DMS153 treated with DMSO at 0.1 percent for 48 hours (cell line): ENCODE results near the gene SEMG2.
A peak's percentile ranks its signal among the peaks of the same experiment; 100 is the strongest.

Experiments used
- DNase-seq: peaks from one replicate; lab custom pipeline; 2025; ENCODE audit not compliant: unreplicated experiment; lab: John Stamatoyannopoulos, UW

Gene SEMG2, protein sequence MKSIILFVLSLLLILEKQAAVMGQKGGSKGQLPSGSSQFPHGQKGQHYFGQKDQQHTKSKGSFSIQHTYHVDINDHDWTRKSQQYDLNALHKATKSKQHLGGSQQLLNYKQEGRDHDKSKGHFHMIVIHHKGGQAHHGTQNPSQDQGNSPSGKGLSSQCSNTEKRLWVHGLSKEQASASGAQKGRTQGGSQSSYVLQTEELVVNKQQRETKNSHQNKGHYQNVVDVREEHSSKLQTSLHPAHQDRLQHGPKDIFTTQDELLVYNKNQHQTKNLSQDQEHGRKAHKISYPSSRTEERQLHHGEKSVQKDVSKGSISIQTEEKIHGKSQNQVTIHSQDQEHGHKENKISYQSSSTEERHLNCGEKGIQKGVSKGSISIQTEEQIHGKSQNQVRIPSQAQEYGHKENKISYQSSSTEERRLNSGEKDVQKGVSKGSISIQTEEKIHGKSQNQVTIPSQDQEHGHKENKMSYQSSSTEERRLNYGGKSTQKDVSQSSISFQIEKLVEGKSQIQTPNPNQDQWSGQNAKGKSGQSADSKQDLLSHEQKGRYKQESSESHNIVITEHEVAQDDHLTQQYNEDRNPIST

DNA sequence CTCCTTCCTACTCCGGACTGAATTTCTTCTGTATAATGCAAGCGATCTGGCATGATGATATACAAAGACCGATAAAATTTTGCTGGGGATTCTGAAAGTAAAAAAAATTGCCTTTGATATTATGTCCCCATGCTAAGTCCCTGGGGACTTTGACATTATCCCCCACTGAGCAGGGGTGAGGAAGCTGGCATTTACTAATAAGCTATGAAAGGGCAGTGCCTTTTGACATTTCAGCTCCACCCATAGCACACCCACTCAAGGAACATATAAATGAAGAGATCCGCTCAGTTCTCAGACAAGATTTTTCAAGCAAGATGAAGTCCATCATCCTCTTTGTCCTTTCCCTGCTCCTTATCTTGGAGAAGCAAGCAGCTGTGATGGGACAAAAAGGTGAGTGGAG is at the start of gene SEMG2:
SEMG2 (plus strand) TSS at position 298 of the 400 bp plus-strand sequence; CDS start at position 315, 17 bp downstream.
- no peak for DNase-seq

DNA sequence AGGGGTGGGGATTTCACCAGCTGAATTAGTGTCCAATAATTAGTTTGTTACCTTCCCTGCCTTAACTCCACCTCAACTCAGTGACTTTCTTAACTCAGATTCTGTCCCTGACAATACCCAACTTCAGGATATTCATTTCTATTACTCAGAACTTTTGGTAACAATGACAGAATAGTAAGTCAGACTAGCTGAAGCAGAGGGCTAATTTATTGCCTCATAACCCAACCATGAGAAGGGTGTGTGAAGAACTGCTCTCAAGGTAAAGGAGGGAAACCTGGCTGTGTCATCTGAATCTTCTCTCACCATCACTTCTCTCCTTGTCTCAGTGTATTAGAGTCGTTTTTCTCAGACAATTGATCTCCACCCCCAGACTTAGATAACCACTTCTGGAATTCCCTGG is 47.7 kb upstream of the SEMG2 start:
- no peak for DNase-seq

DNA sequence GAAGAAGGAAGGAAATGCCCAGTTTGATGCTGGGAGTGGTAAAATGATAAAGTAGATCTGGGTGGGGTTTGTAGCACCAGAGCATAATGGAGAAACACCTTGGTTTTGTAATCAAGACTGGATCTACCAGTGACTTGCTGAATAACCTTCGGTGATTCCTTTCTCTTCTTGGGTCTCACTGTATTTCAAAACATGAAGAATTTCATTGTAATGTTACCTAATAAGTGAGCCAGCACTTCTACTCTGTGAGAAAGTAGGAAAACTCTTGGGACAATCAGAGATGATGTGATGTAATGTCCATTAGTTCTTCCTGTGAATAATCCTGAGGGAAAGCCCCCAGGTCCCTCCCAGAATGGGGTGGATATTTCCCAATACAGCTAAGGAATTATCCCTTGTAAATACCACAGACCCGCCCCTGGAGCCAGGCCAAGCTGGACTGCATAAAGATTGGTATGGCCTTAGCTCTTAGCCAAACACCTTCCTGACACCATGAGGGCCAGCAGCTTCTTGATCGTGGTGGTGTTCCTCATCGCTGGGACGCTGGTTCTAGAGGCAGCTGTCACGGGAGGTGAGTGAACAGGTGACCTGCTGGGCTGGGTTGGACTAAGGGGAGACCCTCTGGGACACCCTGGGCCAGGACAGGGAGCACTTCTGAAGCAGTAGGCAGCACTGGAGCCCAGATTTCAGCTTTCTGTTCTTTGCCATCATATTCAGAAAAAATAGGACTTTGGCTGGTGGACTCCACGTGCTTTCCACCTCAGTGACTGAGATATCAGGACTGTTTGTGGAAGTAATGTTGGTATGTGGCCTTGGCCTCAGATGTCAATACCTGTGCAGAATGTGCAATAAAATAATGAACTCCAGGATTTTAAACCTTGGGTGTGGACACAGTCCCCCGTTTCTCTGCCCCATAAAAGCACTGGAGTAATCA is 46.5 kb upstream of the SEMG2 start, which contains the start of gene PI3:
PI3 (plus strand) TSS at position 469 of the 931 bp plus-strand sequence; CDS start at position 490, 21 bp downstream.
- DNase-seq, result no peak

DNA sequence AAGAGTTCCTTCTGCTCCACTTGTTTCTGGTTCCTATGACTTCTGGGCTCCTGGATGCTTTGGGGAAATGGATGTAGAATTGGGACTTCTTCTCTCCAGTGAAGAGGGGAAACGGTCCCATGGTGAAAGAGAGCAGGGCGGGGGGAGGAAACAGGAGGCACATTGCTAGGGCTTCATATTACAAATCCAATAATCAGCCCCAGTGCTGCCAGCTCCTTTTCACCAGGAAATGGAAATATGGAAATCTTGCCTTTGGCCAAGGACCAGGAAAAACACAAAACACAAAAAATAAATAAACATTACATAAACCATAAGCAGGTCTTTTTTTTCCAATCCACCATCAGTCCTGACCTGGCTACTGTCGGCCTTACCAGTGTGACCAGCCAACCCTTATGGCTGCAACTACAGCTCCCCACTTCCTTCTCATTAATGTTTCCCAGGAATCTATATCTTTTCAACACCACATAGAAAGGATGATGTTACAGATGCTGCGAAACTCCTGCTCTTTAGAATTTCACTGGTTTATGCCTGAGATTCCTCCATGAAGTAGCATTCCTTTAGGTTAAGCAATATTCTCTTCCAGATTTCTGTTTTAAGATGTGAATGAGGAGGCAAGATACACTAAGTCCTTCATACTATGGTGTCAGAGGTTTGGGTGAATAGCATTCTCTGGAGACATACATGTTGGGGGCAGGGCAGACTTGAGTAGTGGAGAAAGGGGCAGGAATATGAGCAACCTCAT is 44.5 kb upstream of the SEMG2 start:
- peak; percentile 11 for DNase-seq

DNA sequence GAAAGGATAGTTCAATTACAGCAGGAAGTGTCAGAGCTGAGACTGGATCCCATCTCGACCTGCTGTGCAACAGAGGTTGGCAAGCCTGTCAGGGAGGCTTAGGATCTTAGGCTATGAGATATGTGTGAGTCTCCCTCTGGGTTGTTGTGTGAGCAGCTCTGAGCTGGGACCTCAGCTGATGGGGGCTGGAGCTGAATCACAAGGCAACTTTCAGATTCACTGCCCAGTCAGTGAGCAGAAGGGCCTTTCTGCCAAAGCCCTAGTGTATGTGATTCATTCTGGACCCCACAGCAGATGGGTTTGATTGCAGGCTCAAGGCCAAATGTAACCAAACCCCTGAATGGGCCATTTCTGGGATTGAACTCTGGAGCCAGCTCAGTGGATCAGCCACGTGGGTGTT is 42.0 kb upstream of the SEMG2 start:
- DNase-seq, result no peak

DNA sequence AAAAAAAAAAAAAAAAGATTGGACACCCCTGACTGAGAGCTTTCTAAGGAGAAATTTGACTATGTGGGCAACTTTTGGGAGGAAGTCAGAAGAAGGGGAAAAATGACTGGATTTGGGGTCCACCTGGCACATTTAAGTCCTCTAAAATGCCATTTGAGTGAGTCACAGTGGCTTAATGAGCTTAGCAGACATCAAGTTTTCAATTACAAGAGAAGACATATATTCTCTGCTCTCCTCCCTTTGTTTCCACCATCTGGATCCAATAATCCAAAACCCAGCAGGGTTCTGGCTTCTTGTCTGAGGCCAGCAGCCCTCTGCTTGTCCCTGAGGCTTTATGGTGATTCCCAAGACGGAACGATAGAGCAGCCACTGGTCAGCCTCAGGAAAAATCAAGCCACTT is 39.5 kb upstream of the SEMG2 start:
- no peak for DNase-seq

DNA sequence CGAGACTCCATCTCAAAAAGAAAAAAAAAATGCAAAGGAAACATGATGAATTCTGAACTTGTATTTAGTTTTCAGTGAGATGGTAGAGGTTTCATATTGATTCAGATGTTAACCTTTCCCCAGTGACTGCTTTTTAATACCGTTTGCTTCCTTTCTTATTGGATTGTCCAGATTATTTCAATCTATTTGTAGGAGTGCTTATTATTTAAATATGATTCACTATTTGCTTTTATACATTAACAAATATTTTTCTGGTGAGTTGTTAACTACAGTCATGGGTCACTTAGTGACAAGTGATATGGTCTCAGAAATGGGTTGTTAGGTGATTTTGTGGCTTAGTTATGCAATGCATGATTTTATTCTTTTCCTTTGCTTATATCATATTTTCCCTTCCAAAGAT is 38.1 kb upstream of the SEMG2 start:
- no peak for DNase-seq

DNA sequence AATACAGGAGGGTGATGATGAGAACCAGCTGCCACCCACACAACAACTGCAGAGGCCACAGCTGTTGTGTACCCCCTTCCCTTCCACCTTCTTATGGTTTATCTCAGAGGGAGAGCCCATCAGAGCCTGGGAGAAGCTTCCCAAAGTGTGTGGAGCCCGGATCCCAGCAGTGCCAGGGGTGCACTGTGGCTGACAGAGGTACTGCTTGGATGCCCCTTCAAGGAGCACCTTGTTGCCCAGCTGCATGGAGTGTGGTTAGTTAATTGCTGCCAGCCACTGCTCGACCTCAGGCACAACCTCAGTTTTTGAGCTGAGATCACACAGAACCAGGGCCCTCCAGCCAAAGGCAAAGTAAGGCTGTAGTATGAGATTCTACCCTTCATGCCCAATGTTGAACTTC is 33.5 kb upstream of the SEMG2 start:
- no peak for DNase-seq

DNA sequence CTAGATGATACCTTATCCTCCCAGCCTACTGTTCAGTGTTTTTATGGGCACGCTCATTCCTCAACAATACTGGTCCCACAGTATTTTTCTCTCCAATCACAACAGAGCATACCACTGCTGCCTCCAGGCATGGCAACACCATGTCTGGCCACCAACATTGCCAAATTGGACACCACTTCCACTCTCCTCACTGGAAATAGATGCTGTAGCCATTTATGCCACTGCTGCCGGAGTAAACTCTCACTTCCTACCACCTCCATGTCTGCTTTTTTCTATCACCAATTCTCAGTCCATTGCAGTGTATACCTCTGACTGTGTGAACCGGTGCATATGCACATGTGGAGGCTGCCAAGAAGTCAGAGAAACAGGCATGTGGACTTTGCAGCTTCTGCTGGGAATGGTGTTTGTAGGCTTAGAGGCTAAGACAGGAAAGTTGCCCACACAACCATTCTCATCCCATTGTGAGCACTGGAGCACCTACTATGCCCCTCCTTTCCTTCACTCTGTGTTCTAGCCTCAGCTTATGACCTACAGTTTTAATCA is 32.0 kb upstream of the SEMG2 start:
- DNase-seq, result no peak

DNA sequence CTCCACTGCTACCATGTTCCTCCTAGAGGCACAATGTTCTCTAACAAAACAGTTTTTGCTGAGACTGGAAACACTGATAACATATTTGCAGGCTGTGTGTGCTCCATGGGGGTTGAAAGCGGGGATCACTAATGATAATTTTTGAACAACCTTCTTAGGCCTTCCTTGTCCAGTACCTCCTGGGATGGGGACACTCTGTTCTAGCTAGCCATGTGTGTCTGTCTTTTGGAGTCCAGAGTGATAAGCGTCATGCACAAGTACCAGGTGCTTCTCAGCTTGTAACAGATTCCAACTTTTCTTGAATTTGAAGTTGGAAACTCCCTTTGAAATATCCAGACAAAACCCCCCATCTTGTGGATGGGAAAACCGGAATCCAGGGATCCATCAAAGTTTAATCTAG is 31.3 kb upstream of the SEMG2 start:
- DNase-seq, result no peak

DNA sequence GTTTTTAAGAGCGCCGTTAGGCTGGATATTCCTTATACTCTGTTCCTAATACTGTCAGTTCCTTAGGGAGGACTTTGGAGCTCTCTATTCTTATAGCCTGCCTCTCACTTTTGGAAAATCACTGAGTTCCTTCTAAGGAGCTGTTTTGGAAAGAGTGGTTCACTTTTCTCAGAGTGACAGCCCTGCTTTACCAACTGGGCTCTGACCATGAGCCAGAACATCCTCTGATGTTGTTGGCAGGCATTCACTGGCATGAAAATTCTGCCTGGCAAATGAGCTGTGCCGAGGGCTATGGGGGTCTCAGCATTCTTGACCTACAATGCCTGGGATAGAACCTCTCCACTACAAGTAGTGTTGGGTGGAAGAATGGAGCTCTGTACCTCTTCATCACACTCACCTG is 29.2 kb upstream of the SEMG2 start:
- DNase-seq, result no peak

DNA sequence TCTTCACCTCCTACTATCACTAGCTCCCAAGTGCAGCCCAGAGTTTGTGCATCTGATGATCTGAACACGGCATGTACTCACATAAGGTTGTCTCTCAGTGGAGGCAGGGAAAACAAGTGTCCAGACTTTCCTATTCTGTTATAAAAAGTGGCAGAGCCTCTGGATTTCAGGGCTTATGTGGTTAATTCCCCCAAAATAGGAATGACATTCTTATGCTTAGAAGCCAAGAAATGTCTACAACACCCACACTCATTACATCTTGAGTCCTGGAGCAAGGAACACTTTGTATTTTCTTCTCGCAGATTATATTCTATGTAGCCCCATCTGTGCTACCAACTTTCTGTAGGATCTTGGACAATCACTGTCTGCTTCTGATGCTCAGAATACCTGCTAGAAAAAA is 27.8 kb upstream of the SEMG2 start:
- DNase-seq, result no peak

DNA sequence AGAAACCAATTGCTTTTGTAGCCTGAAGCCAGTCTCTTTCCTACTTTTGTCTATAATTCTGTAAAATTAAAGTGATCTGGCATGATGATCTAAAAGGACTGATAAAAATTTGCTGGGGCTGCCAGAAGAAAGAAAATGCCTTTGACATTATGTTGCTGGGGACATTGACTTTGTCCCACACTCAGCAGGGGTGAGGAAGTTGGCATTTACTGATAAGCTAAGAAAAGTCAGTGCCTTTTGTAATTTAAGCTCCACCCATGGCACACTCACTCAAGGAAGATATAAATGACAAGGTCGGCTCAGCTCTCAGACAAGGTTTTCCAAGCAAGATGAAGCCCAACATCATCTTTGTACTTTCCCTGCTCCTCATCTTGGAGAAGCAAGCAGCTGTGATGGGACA is 14.4 kb upstream of the SEMG2 start, which contains the start of gene SEMG1:
SEMG1 (plus strand) TSS at position 309 of the 400 bp plus-strand sequence; CDS start at position 330, 21 bp downstream.
- no peak for DNase-seq

DNA sequence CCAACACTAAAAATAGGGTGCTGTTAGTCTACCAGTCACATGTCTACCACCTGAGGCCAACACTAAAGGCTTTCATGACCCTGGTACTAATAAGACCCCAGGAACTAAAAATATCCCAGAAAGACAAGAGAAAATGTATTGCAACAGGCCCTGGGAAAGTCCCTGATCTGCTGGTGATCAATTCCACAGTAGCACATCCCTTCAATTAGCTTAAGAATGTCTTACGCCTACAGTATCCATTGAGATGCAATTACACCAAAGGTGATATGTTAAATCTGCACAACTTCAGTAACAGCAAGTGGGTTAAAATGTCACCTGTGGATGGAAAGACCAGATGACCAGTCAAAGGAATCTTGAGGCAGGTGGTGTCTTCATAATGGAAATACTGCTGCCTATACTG is 11.2 kb upstream of the SEMG2 start:
- no peak for DNase-seq

DNA sequence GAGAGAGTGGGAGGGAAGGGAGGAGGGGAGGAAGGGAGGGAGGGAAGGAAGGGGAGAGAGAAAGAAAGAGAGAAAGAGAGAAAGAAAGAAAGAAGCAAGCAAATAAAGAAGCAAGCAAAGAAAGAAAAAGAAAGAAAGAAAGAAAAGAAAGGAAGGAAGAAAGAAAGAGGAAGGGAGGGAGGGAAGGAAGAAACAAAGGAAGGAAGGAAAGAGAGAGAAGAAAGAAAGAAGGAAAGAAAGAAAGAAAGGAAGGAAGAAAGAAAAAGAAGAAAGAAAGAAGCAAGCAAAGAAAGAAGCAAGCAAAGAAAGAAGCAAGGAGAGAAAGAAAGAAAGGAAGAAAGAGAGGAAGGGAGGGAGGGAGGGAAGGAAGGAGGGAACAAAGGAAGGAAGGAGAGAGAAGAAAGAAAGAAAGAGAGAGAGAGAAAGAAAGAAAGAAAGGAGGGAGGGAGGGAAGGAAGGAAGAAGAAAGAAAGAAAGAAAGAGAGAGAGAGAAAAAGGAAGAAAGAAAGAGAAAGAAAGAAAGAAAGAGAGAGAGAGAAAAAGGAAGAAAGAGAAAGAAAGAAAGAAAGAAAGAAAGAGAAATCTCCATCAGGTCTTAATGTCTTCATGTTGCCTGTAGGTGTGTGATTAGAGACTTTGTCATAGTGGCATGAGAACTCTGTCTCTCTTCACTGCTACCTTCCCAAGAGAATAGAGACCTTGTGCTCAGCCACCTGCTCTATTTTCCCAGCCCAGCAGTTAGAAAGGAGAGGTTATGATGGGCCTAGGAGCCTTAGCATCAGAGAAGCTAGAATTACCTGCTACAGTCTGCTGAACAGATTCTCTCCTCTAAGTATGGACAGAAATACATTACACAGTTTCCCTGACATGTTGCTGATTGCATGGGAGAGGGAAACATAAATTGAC is 9.4 kb upstream of the SEMG2 start:
- no peak for DNase-seq

DNA sequence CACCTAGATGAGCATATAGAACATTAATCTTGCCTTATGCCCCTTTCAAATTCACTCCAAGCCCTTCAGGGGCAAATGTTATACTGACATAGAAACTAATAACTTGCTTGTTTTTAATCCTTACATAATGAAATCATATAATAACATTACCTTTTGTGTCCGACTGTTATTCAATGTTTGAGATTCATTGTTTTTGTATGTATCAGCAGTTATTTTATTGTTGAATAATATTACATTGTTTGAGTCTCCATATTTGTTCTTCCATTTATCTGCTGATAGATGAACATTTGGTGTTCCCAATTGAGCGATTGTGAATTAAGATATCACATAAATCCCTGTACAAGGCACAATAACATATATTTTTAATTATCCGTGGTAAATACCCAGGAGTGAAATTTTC is 8.3 kb upstream of the SEMG2 start:
- no peak for DNase-seq

DNA sequence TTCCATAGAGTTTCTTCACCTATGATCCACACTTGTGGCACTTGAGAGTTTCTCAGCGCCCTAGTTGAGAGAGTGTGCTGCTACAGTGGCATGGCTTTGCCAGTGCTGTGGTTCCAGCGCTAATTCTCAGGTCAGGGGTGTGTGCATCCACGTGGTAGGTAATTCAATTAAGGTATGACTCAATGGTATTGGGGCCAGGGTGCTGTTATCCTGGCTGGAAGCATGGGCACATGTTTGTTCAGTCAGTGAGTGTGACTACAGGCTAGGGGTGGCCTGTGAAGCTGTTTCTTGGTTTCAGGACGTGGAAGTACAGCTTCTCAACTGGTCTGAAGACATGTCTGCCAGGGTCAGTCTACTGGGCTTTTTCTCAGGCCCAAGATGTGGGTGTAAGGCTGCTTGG is 3.0 kb upstream of the SEMG2 start:
- DNase-seq, result no peak

DNA sequence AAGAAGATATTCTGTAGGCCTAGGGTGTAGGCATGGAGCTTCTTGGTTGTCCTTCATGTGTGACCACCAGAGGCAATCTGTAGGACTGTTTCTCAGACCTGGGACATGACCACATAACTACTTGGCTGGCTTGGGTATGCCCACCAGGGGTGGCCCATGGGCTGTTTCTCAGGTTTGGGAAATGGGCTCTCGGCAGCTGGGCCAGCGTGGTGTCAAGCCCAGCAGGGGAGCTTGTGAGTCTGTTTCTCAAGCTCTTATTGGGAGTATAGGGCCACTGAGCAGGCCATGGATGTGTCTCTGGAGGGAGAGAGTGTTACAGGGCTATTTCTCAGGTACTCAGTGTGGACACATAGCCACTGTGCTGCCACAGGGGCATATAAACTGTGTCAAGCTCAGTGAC is 2.5 kb upstream of the SEMG2 start:
- no peak for DNase-seq

DNA sequence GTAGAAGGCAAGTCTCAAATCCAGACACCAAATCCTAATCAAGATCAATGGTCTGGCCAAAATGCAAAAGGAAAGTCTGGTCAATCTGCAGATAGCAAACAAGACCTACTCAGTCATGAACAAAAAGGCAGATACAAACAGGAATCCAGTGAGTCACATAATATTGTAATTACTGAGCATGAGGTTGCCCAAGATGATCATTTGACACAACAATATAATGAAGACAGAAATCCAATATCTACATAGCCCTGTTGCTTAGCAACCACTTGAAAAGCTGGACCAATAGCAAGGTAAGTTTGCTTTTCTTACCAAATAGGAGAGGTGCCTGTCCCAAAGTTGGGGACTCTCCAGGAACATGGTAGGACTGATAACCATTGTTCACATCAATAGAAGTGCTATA is 2.0 kb downstream of the SEMG2 start:
- no peak for DNase-seq

DNA sequence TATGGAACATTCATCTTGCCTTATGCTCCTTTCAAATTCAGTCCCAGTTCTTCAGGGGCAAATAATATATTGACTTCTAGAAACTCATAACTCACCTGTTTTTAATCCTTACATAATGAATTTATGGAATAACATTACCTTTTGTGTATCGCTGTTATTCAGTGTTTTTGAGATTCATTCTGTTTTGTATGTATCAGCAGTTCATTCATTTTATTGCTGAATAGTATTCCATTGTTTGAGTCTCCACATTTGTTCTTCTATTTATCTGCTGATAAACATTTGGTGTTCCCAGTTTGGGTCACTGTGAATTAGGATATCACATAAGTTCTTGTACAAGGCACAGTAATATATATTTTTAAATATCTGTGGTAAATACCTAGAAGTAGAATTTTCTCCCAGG is 5.1 kb downstream of the SEMG2 start:
- DNase-seq, result no peak
